HG03342 (cell line): ENCODE results near the gene CHKA.

ENCODE experiments used
- ATAC-seq: cut with Tn5 transposase; IDR thresholded peaks from one replicate; pipeline ENCODE4 v1.9.1; 2021; ENCODE audit warnings: mild to moderate bottlenecking, moderate library complexity; ENCODE audit not compliant: unreplicated experiment

Gene CHKA

GRCh38 chr11:68003846-68004550 is 117.2 kb downstream of the CHKA start, which contains the start of gene UNC93B1:
UNC93B1 (minus strand) TSS chr11:68004097; CDS start chr11:68004043, 54 bp downstream.
- peak; percentile 54 for ATAC-seq

GRCh38 chr11:68002938-68003845 is 118.0 kb downstream of the CHKA start:
- peak; percentile 45 for ATAC-seq
